Fibroblast of lung (primary cell): Measurements from ENCODE around the gene GLIS1.

Experiments used
- EZH2 ChIP-seq: IDR thresholded peaks from 2 replicates; pipeline ENCODE4 v1.5.1; 2012; ENCODE audit warnings: low read length, control low read depth, mild to moderate bottlenecking; ENCODE audit errors: missing control alignments
- TF ChIP-seq, protein P1 (sequence below), 2 donors: IDR thresholded peaks in 1 of 2; conservative IDR thresholded peaks in 1 of 2; 1 replicate in 1 of 2; 2 replicates in 1 of 2; pipeline ENCODE4 v1.5.1; 2011 to 2012; ENCODE audit warnings: low read length in 2 of 2, control low read depth in 1 of 2, inconsistent platforms in 1 of 2, low read depth in 1 of 2, mild to moderate bottlenecking in 1 of 2

DNA sequence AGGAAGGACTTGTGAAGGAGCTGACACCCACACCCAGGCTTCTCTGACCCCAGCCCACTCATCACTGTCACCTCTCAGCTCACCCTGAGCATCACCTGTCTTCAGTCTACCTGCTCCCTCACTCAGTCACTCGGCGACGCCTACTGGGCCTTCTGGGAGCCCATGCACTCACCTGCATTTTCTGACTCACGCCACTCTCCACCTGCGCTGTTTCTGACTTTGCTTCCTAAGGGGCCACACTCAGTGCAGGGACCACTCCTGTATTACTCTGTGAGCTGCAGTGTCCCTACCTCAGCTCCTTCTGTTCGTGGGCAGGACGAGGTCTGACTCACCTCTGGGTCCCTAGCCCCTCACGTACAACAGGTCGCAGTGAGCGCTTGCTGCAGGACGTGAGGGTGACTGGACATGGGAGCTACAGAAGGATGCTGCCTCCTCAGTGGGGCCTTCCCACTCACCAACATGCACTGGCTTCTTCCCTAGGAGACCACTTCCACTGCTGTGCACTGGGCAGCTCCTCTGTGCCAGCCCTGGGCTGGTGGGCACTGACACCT is 102.3 kb downstream of the GLIS1 start:
- TF ChIP-seq, protein P1, sequence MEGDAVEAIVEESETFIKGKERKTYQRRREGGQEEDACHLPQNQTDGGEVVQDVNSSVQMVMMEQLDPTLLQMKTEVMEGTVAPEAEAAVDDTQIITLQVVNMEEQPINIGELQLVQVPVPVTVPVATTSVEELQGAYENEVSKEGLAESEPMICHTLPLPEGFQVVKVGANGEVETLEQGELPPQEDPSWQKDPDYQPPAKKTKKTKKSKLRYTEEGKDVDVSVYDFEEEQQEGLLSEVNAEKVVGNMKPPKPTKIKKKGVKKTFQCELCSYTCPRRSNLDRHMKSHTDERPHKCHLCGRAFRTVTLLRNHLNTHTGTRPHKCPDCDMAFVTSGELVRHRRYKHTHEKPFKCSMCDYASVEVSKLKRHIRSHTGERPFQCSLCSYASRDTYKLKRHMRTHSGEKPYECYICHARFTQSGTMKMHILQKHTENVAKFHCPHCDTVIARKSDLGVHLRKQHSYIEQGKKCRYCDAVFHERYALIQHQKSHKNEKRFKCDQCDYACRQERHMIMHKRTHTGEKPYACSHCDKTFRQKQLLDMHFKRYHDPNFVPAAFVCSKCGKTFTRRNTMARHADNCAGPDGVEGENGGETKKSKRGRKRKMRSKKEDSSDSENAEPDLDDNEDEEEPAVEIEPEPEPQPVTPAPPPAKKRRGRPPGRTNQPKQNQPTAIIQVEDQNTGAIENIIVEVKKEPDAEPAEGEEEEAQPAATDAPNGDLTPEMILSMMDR (conservative IDR thresholded peaks at IDR 0.05 in 1 of 2, IDR thresholded peaks at IDR 0.05 in 1 of 2; ENCODE audit: low read depth in 1 of 2, low read length in 2 of 2) = no peak
- TF ChIP-seq EZH2 = no peak
